ENCODE data around the gene CD2AP.

GRCh38 chr6:47475319-47475816, 2.2 kb upstream of the CD2AP start:
- TF ChIP-seq POLR2A (IDR thresholded peaks at IDR 0.05) = no peak
- TF ChIP-seq CTCF (IDR thresholded peaks at IDR 0.05) = no peak
